ENCODE results near the gene USF2. TPM values are rescaled to one million over a fixed set of nuclear protein-coding genes. Genes with fewer than 3 reads are reported as not detected.

USF2 gene
- total RNA-seq, 4 donors from 2014 or later, result 95.9 to 207 (median 140) TPM

GRCh38 chr19:35296644-35297514 is 28.1 kb downstream of the USF2 start:
- H3K27ac ChIP-seq, result no peak overlapping the region
- DNase-seq, result no peak
- TF ChIP-seq POLR2AphosphoS5 (IDR thresholded peaks at IDR 0.05), result no peak
- no peak for TF ChIP-seq EP300 (IDR thresholded peaks at IDR 0.05; ENCODE audit: low read depth)
- no peak for TF ChIP-seq POLR2A (IDR thresholded peaks at IDR 0.05)
- no peak for TF ChIP-seq CTCF (IDR thresholded peaks at IDR 0.05)
- H3K36me3 ChIP-seq, result no peaks in the 10 kb centered on the region
- no peaks in the 10 kb centered on the region for H3K9me3 ChIP-seq
- in situ Hi-C loops (cut with MboI; ENCODE audit: low pct_ligation_motif_present in 1 of 4, low pct_unique_long_range_greater_than_20kb in 1 of 4, low sequenced_read_pairs in 3 of 4) (no loop called here), intact Hi-C loops (cut with DNase I; ENCODE audit: low total_unique reads) (no loop called here)
- WGBS, 2 donors (ENCODE audit: low coverage in 1 of 2), result 87 to 100% methylated on average over 4 to 7 of the region's 7 CpGs
- peaks cover 16% of the 10 kb centered on the region for H3K27me3 ChIP-seq
- no peaks in the 10 kb centered on the region for H3K4me1 ChIP-seq
- no peak overlapping the region for H3K4me3 ChIP-seq

DNA sequence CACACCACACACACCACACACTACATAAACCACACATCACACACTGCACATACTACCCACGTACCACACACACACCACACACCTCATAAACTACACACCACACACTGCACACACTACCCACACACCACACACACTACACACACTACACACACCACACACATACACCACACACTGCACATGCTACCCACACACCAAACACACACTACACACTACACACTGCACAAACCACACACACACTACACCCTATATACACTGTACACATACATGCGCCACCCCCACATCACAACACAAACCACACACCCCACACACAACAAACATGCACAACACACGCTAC is 28.7 kb downstream of the USF2 start:
- no peak for DNase-seq
- H3K36me3 ChIP-seq, result no peaks in the 10 kb centered on the region
- no peak overlapping the region for H3K27ac ChIP-seq
- no peak overlapping the region for H3K4me3 ChIP-seq
- no peak for TF ChIP-seq CTCF (IDR thresholded peaks at IDR 0.05)
- no peak for TF ChIP-seq POLR2AphosphoS5 (IDR thresholded peaks at IDR 0.05)
- no peak for TF ChIP-seq POLR2A (IDR thresholded peaks at IDR 0.05)
- TF ChIP-seq EP300 (IDR thresholded peaks at IDR 0.05; ENCODE audit: low read depth), result no peak
- no peaks in the 10 kb centered on the region for H3K4me1 ChIP-seq
- in situ Hi-C loops (cut with MboI; ENCODE audit: low pct_ligation_motif_present in 1 of 4, low pct_unique_long_range_greater_than_20kb in 1 of 4, low sequenced_read_pairs in 3 of 4), result no loop called here
- H3K9me3 ChIP-seq, result no peaks in the 10 kb centered on the region
- intact Hi-C loops (cut with DNase I; ENCODE audit: low total_unique reads), result no loop called here
- 78 to 94% methylated on average over 3 of the region's 3 CpGs for WGBS, 2 donors (ENCODE audit: low coverage in 1 of 2)
- H3K27me3 ChIP-seq, result peaks cover 10% of the 10 kb centered on the region

DNA sequence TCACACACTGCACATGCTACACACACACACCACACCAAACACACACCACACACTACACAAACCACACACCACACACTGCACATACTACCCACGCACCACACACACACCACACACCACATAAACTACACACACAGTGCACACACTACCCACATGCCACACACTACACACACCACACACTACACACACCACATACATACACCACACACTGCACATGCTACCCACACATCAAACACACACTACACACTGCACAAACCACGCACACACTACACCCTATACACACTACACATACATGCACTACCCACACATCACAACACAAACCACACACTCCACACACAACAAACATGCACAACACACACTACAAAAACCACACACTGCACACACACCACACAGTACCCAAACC is 29.2 kb downstream of the USF2 start:
- in situ Hi-C loops (cut with MboI; ENCODE audit: low pct_ligation_motif_present in 1 of 4, low pct_unique_long_range_greater_than_20kb in 1 of 4, low sequenced_read_pairs in 3 of 4) (no loop called here), intact Hi-C loops (cut with DNase I; ENCODE audit: low total_unique reads) (no loop called here)
- 96 to 100% methylated on average over 2 of the region's 2 CpGs for WGBS, 2 donors (ENCODE audit: low coverage in 1 of 2)
- no peak overlapping the region for H3K4me3 ChIP-seq
- peaks cover 6% of the 10 kb centered on the region for H3K27me3 ChIP-seq
- no peak for TF ChIP-seq POLR2AphosphoS5 (IDR thresholded peaks at IDR 0.05)
- no peak for TF ChIP-seq POLR2A (IDR thresholded peaks at IDR 0.05)
- no peak for TF ChIP-seq CTCF (IDR thresholded peaks at IDR 0.05)
- TF ChIP-seq EP300 (IDR thresholded peaks at IDR 0.05; ENCODE audit: low read depth), result no peak
- H3K27ac ChIP-seq, result no peak overlapping the region
- H3K4me1 ChIP-seq, result no peaks in the 10 kb centered on the region
- no peaks in the 10 kb centered on the region for H3K9me3 ChIP-seq
- no peak for DNase-seq
- H3K36me3 ChIP-seq, result no peaks in the 10 kb centered on the region

DNA sequence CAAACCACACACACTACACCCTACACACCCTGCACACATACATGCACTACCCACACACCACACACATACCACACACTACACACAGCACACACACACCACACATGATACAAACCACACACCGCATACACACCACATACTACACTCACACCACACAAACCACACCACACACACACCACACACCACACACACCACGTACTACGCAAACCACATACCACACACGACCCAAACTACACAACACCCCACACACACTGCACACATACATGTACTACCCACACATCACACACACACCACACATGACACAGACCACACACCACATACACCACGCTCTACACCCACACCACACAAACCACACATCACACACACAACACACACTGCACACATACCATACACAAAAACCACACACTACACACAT is 29.8 kb downstream of the USF2 start:
- WGBS, 2 donors (ENCODE audit: low coverage in 1 of 2), result 95 to 100% methylated on average over 3 to 5 of the region's 5 CpGs
- Histone ChIP-seq H3K27me3 (peaks cover 5% of the 10 kb centered on the region), H3K27ac (no peak overlapping the region), H3K4me1 (no peaks in the 10 kb centered on the region), H3K36me3 (no peaks in the 10 kb centered on the region), H3K9me3 (no peaks in the 10 kb centered on the region), H3K4me3 (no peak overlapping the region)
- no peak for TF ChIP-seq CTCF (IDR thresholded peaks at IDR 0.05)
- TF ChIP-seq EP300 (IDR thresholded peaks at IDR 0.05; ENCODE audit: low read depth), result no peak
- TF ChIP-seq POLR2AphosphoS5 (IDR thresholded peaks at IDR 0.05), result no peak
- TF ChIP-seq POLR2A (IDR thresholded peaks at IDR 0.05), result no peak
- in situ Hi-C loops (cut with MboI; ENCODE audit: low pct_ligation_motif_present in 1 of 4, low pct_unique_long_range_greater_than_20kb in 1 of 4, low sequenced_read_pairs in 3 of 4), result no loop called here
- DNase-seq, result no peak
- intact Hi-C loops (cut with DNase I; ENCODE audit: low total_unique reads), result no loop called here
